ENCODE results near the gene CHIC2.
A peak's percentile ranks its signal among the peaks of the same experiment; 100 is the strongest.

CHIC2 gene

DNA sequence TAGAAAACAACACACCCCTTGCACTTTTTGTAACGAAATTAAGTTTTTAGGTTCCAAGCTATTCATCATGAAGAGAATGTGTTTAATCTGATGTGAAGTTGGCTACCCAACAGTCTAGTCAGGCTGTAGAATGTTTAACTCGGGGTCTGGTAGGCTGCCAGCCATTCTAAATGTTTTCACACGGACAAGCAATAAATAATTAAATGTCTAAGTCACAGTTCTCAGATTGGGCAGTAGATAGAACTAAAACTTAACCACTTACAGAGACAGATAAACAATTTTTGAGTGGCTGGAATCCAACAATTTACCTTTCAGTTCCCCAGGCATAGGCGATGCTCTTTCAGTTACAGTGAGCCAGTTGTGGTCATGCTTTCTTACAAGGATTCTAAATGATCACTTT lies 66.5 kb downstream of the CHIC2 start:
- no peak for DNase-seq

- DNase-seq: no peak
These were observed 69.9 kb downstream of the CHIC2 start for GRCh38 chr4:53994382-53995102.

DNA sequence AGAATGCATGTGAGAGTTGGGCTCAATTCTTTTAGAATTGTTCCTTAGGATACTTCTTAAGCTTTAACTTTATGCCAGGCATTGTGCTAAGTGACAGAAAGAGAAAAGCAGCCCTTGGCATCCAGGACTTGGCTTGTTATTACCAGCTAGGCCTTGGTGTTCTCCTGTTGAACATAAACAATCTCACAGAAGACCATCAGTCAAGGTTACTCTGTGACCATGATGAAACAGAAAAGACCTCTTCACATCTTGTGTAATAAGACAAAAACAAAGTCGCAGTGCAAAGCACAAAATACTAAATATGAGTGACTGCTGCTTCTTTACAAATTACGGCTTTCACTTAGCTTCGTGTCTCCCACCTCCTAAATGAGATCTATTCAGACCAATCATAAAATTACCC lies 71.6 kb downstream of the CHIC2 start:
- DNase-seq: no peak

DNA sequence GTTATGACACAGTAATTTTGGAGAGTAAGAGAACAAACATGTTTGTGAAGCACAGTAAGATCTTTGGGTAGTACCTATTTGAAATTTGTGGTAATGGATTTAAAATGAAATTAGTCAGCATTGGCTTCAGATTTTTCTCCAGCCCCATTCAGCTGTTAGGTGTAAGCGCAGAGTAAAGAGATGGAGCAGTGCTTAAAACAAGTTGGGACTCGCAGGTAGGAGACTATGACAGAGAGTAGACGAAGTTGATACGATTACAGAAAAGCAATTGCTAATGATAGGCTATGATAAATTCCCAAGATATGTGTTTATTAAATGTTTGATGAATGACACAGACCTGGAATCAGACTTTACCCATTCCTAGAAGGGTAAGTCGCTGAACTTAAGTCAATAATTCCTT lies 72.6 kb downstream of the CHIC2 start:
- DNase-seq: no peak

DNA sequence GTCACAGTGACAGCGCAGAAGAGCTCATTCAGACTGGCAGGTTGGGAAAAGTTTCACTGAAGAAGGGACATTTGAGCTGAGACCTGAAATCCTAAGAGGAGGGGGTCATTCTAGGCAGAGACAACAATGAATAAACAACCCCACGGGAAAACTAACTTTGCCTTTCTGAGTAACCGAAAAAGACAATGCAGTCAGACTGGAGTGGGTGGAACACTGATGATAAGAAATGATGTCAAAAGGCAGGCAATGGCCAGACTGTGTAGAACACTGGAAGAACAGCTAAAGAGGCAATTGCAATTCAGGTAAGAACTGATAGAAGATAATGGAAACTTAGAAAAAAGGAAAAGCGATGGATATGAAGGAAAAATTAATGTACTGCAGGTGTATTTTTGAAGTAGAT lies 73.8 kb downstream of the CHIC2 start:
- DNase-seq: no peak

GRCh38 chr4:53987761-53988171 lies 76.6 kb downstream of the CHIC2 start:
- no peak for DNase-seq

- no peak for DNase-seq
These were observed 78.3 kb downstream of the CHIC2 start for GRCh38 chr4:53986062-53986461.

- no peak for DNase-seq
These were observed 82.8 kb downstream of the CHIC2 start for GRCh38 chr4:53981567-53981966.

- no peak for DNase-seq
These were observed 83.3 kb downstream of the CHIC2 start for GRCh38 chr4:53981066-53981465.

DNA sequence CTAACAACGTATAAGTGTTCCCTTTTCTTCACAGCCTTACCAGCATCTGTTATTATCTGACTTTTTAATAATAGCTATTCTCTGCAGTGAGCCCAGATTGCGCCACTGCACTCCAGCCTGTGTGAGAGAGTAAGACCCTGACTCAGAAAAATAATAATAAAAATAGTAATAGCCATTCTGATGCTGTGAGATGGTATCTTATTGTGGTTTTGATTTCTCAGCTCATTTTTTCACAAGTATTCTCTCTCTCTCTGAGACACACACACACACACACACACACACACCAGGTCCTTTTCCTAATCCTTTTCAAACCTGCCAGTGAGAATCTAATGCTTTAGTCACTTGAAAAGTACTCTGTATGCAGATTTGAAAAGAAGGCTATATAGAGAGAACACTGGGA lies 89.8 kb downstream of the CHIC2 start:
- DNase-seq: no peak

GRCh38 chr4:53967986-53968385 lies 96.4 kb downstream of the CHIC2 start:
- no peak for DNase-seq

GRCh38 chr4:53963781-53964180 lies 100.6 kb downstream of the CHIC2 start:
- DNase-seq: peak; percentile 4

GRCh38 chr4:53963336-53963735 lies 101.1 kb downstream of the CHIC2 start:
- no peak for DNase-seq

GRCh38 chr4:53962516-53963225 lies 101.7 kb downstream of the CHIC2 start:
- no peak for DNase-seq

GRCh38 chr4:53961351-53961750 lies 103.1 kb downstream of the CHIC2 start:
- no peak for DNase-seq

- DNase-seq: no peak
These were observed 103.6 kb downstream of the CHIC2 start for GRCh38 chr4:53960843-53961242.
